ENCODE results near the gene MORF4L1. TPM values are rescaled to one million over a fixed set of nuclear protein-coding genes. Genes with fewer than 3 reads are reported as not detected.

MORF4L1 gene
- total RNA-seq, 1 experiment from 2014 or later: 360 TPM

DNA sequence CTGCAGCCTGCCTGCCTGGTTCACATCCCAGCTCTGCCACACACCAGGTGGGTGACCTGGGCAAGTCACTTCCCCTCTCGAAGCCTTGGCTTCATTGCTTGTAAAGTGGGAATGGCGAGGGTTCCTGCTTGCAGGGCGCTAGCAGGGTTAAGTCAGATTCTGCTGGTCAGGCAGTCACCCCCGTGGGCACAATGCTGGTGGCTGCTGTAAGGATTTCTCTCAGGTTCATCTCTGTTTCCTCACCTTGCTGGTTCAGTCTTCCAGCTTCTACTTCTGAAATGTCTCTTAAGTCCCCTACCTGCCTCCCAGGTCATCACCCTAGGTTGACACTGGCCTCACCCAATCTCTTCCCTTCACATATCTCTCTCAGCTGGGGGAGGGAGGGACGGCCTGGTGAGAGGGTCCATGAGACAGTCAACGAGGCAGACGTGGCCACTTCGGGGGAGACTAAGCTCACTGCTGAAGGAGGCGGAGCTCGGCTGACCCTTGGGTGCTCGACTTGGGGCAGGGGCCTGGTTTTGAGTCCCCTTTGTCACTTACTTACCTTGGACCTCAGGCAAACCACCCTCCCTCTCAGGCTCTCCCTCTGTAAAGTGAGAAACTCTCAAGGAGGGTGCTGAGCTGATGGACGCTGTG, 60.6 kb downstream of the MORF4L1 start:
- H3K4me3 ChIP-seq (ENCODE audit: low read depth in 2 of 2, low read length in 2 of 2): no peak overlapping the region
- DNase-seq (ENCODE audit: low read depth, low spot score) (no peak), ATAC-seq (no peak)
- peak overlapping the region; percentile 97 for H3K27ac ChIP-seq (ENCODE audit: low read length)
- ChIA-PET CTCF (no interaction called here), POLR2A (no interaction called here)
- H3K27me3 ChIP-seq (ENCODE audit: control insufficient read depth, insufficient read depth, low read length): no peaks in the 10 kb centered on the region
- no peak for TF ChIP-seq POLR2AphosphoS5 (IDR thresholded peaks at IDR 0.05; ENCODE audit: low read depth, low read length)
- in situ Hi-C loops (cut with HindIII; ENCODE audit: low pct_unique_long_range_greater_than_20kb, low sequenced_read_pairs) (no loop called here), intact Hi-C loops (cut with micrococcal nuclease; ENCODE audit: unreplicated experiment) (loop anchor here (5.0 kb wide), 1 partner anchor 44 kb away; no protein-coding TSS in a partner anchor)
- peaks cover 70% of the 10 kb centered on the region for H3K4me1 ChIP-seq (ENCODE audit: control insufficient read depth, insufficient read depth, low read length)
- no peaks in the 10 kb centered on the region; the same call in 1 of the 2 replicates for H3K36me3 ChIP-seq (ENCODE audit: control insufficient read depth, insufficient read depth, low read length)
- no peaks in the 10 kb centered on the region for H3K9me3 ChIP-seq (ENCODE audit: control insufficient read depth, insufficient read depth, low read depth, low read length)
- BruUV-seq (replicated peaks): TSS peak; percentile 49

DNA sequence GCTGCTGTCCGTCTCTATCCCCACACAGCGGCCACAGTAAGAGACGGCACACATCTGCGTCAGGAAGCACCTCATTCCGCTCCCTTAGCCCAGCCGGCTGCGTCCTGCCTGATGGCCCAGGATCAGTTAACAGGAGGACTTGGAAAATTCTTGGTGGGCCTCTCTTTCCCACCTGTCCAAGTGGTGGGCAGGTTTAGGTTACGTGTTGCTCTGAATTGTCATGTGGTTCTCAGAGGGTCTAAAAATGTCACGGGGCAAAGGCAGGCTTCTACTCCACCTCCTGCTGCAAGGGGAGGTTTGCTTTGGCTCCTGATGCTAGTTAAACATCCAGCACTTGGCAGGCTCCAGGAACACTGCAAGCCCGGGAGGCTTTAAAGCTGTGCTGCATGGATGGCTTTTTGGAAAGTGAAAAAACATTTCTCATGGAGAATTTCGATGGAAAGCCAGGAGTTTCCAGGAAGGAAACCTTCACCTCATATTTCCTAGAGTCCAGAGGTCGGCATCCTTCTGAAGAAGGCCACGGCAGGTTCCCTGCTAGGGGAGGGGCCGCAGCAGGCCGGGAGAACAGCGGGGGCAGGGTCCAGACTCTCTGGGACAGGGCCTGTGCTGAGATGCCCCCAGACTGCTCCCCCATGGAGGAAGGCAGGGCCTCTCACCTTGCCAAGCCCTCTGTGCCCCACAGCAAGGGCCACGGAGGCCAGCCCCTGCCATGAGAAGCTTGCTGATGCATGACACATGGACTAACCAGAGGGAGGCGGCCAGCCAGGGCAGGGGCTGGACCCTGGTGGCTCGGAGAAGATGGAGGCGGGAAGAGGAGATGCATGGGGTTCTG, 61.3 kb downstream of the MORF4L1 start:
- no peaks in the 10 kb centered on the region for H3K9me3 ChIP-seq (ENCODE audit: control insufficient read depth, insufficient read depth, low read depth, low read length)
- no peaks in the 10 kb centered on the region; the same call in 1 of the 2 replicates for H3K36me3 ChIP-seq (ENCODE audit: control insufficient read depth, insufficient read depth, low read length)
- DNase-seq (ENCODE audit: low read depth, low spot score) (no peak), ATAC-seq (no peak)
- H3K27me3 ChIP-seq (ENCODE audit: control insufficient read depth, insufficient read depth, low read length): no peaks in the 10 kb centered on the region
- intact Hi-C loops (cut with micrococcal nuclease; ENCODE audit: unreplicated experiment): loop anchor here (5.0 kb wide), 1 partner anchor 43 kb away; no protein-coding TSS in a partner anchor
- H3K27ac ChIP-seq (ENCODE audit: low read length): peak overlapping the region; percentile 97
- POLR2A ChIA-PET: no interaction called here
- peaks cover 68% of the 10 kb centered on the region for H3K4me1 ChIP-seq (ENCODE audit: control insufficient read depth, insufficient read depth, low read length)
- in situ Hi-C loops (cut with HindIII; ENCODE audit: low pct_unique_long_range_greater_than_20kb, low sequenced_read_pairs): no loop called here
- BruUV-seq (replicated peaks): no TSS peak
- TF ChIP-seq POLR2AphosphoS5 (IDR thresholded peaks at IDR 0.05; ENCODE audit: low read depth, low read length) (no peak), TCF7L2 (IDR thresholded peaks at IDR 0.05; ENCODE audit: low read depth, low read length) (peak; percentile 78)
- CTCF ChIA-PET: no interaction called here
- H3K4me3 ChIP-seq (ENCODE audit: low read depth in 2 of 2, low read length in 2 of 2): no peak overlapping the region

DNA sequence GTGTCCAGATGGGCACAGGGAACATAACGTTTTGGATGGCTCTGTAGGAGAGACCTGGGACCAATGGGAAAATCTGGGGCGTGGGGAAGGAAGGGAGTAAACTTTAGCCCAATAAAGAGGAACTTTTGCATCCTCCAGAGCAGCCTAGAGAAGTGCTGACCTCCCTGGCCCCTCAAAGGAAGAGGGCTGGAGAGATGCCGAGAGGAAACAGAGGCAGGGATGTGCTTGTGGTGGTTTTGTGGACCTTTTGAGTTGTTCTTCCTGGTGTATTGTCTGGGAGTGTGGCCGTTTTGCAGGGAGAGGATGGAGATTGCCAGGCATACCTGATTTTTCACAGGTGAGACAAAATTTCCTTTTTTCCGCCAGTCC, 61.9 kb downstream of the MORF4L1 start:
- TF ChIP-seq, protein P1, sequence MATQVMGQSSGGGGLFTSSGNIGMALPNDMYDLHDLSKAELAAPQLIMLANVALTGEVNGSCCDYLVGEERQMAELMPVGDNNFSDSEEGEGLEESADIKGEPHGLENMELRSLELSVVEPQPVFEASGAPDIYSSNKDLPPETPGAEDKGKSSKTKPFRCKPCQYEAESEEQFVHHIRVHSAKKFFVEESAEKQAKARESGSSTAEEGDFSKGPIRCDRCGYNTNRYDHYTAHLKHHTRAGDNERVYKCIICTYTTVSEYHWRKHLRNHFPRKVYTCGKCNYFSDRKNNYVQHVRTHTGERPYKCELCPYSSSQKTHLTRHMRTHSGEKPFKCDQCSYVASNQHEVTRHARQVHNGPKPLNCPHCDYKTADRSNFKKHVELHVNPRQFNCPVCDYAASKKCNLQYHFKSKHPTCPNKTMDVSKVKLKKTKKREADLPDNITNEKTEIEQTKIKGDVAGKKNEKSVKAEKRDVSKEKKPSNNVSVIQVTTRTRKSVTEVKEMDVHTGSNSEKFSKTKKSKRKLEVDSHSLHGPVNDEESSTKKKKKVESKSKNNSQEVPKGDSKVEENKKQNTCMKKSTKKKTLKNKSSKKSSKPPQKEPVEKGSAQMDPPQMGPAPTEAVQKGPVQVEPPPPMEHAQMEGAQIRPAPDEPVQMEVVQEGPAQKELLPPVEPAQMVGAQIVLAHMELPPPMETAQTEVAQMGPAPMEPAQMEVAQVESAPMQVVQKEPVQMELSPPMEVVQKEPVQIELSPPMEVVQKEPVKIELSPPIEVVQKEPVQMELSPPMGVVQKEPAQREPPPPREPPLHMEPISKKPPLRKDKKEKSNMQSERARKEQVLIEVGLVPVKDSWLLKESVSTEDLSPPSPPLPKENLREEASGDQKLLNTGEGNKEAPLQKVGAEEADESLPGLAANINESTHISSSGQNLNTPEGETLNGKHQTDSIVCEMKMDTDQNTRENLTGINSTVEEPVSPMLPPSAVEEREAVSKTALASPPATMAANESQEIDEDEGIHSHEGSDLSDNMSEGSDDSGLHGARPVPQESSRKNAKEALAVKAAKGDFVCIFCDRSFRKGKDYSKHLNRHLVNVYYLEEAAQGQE (IDR thresholded peaks at IDR 0.05; ENCODE audit: insufficient read depth in 1 of 2, low read depth in 2 of 2, low read length in 1 of 2): no peak
- TF ChIP-seq POLR2AphosphoS5 (IDR thresholded peaks at IDR 0.05; ENCODE audit: low read depth, low read length): no peak
- TF ChIP-seq, protein P2, sequence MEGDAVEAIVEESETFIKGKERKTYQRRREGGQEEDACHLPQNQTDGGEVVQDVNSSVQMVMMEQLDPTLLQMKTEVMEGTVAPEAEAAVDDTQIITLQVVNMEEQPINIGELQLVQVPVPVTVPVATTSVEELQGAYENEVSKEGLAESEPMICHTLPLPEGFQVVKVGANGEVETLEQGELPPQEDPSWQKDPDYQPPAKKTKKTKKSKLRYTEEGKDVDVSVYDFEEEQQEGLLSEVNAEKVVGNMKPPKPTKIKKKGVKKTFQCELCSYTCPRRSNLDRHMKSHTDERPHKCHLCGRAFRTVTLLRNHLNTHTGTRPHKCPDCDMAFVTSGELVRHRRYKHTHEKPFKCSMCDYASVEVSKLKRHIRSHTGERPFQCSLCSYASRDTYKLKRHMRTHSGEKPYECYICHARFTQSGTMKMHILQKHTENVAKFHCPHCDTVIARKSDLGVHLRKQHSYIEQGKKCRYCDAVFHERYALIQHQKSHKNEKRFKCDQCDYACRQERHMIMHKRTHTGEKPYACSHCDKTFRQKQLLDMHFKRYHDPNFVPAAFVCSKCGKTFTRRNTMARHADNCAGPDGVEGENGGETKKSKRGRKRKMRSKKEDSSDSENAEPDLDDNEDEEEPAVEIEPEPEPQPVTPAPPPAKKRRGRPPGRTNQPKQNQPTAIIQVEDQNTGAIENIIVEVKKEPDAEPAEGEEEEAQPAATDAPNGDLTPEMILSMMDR (IDR thresholded peaks at IDR 0.05): no peak
- TF ChIP-seq TCF7L2 (IDR thresholded peaks at IDR 0.05; ENCODE audit: low read depth, low read length): no peak
- TF ChIP-seq SIN3A (IDR thresholded peaks at IDR 0.05; ENCODE audit: borderline replicate concordance, insufficient read depth, low read depth, low read length): no peak
- no peaks in the 10 kb centered on the region for H3K27me3 ChIP-seq (ENCODE audit: control insufficient read depth, insufficient read depth, low read length)
- H3K4me3 ChIP-seq (ENCODE audit: low read depth in 2 of 2, low read length in 2 of 2): no peak overlapping the region
- in situ Hi-C loops (cut with HindIII; ENCODE audit: low pct_unique_long_range_greater_than_20kb, low sequenced_read_pairs) (no loop called here), intact Hi-C loops (cut with micrococcal nuclease; ENCODE audit: unreplicated experiment) (loop anchor here (5.0 kb wide), 1 partner anchor 43 kb away; no protein-coding TSS in a partner anchor)
- no TSS peak for BruUV-seq (replicated peaks)
- peak overlapping the region; percentile 97 for H3K27ac ChIP-seq (ENCODE audit: low read length)
- H3K9me3 ChIP-seq (ENCODE audit: control insufficient read depth, insufficient read depth, low read depth, low read length): no peaks in the 10 kb centered on the region
- DNase-seq (ENCODE audit: low read depth, low spot score): no peak
- CTCF ChIA-PET: no interaction called here
- no peak for ATAC-seq
- POLR2A ChIA-PET: no interaction called here
- H3K4me1 ChIP-seq (ENCODE audit: control insufficient read depth, insufficient read depth, low read length): peaks cover 63% of the 10 kb centered on the region
- no peaks in the 10 kb centered on the region; the same call in 1 of the 2 replicates for H3K36me3 ChIP-seq (ENCODE audit: control insufficient read depth, insufficient read depth, low read length)

All from Panc1 (cell line).